ENCODE data around the gene PTPN3. TPM values are rescaled to one million over a fixed set of nuclear protein-coding genes. Genes with fewer than 3 reads are reported as not detected.
"Not testable (repeated sequence)": the region's sequence is repeated elsewhere in the genome, so short reads cannot be mapped to it uniquely, and the experiment has no call there.

Gene PTPN3
- total and polyA plus RNA-seq, 2 experiments from 2014 or later = 0.84 to 2.1 TPM

DNA sequence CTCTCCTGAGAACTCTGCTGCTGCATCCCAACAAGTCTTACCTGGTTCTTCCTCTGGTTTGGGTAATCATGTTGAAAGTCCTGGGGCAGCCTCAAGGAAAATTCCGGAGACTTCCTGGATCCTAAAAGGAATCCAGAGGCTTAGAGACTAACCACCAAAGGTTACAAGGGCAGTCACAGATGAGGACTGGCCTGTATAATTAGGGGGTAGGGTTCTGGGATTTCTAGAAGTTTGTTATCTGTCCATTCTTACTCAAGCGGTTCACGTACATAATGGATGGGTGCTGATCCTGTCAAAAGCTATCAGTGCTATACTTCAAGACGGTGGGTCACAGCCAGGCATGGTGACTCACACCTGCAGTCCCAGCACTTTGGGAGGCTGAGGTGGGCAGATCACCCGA is 125.9 kb downstream of the PTPN3 start:
- Histone ChIP-seq H3K4me3 (no peak overlapping the region), H3K27ac (no peak overlapping the region), H3K36me3 (no peaks in the 10 kb centered on the region), H3K27me3 (no peaks in the 10 kb centered on the region), H3K9me3 (ENCODE audit: low read depth) (no peaks in the 10 kb centered on the region), H3K4me1 (ENCODE audit: low read depth) (no peaks in the 10 kb centered on the region)
- TF ChIP-seq, protein P1, sequence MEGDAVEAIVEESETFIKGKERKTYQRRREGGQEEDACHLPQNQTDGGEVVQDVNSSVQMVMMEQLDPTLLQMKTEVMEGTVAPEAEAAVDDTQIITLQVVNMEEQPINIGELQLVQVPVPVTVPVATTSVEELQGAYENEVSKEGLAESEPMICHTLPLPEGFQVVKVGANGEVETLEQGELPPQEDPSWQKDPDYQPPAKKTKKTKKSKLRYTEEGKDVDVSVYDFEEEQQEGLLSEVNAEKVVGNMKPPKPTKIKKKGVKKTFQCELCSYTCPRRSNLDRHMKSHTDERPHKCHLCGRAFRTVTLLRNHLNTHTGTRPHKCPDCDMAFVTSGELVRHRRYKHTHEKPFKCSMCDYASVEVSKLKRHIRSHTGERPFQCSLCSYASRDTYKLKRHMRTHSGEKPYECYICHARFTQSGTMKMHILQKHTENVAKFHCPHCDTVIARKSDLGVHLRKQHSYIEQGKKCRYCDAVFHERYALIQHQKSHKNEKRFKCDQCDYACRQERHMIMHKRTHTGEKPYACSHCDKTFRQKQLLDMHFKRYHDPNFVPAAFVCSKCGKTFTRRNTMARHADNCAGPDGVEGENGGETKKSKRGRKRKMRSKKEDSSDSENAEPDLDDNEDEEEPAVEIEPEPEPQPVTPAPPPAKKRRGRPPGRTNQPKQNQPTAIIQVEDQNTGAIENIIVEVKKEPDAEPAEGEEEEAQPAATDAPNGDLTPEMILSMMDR (IDR thresholded peaks at IDR 0.05; ENCODE audit: low read depth, low read length) = no peak
- no peak for DNase-seq (ENCODE audit: low read depth in 1 of 2, low spot score in 1 of 2)

DNA sequence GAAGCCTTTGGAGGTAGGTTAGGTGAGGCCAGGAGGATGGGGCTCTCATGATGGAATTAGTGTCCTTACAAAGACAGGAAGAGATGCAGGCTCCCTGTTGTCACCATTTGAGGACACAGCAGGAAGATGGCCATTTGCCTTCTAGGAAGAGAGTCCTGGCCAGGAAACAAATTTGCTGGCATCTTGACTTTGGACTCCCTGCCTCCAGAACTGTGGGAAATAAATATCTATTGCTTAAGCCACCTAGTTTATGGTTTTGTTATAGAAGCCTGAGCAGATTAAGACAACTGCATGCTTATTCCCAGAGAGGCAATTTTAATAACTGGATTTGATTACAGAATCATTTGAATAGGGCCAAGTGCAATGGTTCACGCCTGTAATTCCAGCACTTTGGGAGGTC is 126.7 kb downstream of the PTPN3 start:
- H3K9me3 ChIP-seq (ENCODE audit: low read depth) = no peaks in the 10 kb centered on the region
- H3K4me1 ChIP-seq (ENCODE audit: low read depth) = no peaks in the 10 kb centered on the region
- no peaks in the 10 kb centered on the region for H3K27me3 ChIP-seq
- H3K36me3 ChIP-seq = no peaks in the 10 kb centered on the region
- H3K4me3 ChIP-seq = no peak overlapping the region
- TF ChIP-seq, protein P1 (IDR thresholded peaks at IDR 0.05; ENCODE audit: low read depth, low read length) = no peak
- no peak overlapping the region for H3K27ac ChIP-seq
- no peak for DNase-seq (ENCODE audit: low read depth in 1 of 2, low spot score in 1 of 2)

DNA sequence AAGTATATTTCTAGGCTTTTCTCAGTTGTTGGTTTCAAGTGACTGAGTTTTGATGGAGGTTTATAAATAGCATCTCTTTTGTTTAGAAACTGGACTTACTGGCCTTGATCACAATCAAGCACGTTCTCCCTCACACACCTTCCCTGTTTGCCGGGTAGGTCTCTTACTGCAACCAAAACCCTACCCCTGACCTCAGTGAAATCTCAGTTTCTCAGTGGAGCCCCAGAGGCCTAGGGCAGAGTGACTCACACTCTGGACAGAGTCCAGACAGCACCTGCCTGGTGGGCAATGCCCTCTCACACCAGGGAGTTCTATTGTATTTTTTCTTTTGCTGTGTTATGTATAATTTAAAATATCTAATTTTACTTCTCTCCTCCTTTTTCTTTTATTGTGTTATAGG is 128.8 kb downstream of the PTPN3 start:
- Histone ChIP-seq H3K4me1 (ENCODE audit: low read depth) (no peaks in the 10 kb centered on the region), H3K4me3 (no peak overlapping the region), H3K9me3 (ENCODE audit: low read depth) (no peaks in the 10 kb centered on the region), H3K27ac (no peak overlapping the region), H3K36me3 (no peaks in the 10 kb centered on the region), H3K27me3 (no peaks in the 10 kb centered on the region)
- TF ChIP-seq, protein P1 (IDR thresholded peaks at IDR 0.05; ENCODE audit: low read depth, low read length) = no peak
- DNase-seq (ENCODE audit: low read depth in 1 of 2, low spot score in 1 of 2) = no peak

DNA sequence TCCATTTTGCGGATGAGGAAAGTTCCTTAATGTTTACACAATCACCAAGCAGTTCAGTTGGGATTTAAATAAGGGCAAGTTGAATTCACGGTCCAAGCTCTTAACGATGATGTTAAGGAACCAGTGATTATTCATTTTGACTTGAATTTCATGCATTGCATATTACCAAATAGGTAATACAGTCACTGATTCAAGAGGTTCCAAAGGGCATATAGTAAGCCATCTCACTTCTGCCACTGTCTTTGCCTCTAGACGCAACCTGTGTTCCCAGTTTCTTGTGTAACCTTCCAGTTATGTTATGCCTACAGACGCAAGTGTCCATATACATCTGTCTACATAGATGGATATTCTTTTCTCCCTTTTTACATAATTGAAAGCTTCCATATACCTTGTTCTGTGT is 137.3 kb downstream of the PTPN3 start:
- TF ChIP-seq, protein P1 (IDR thresholded peaks at IDR 0.05; ENCODE audit: low read depth, low read length) = no peak
- no peaks in the 10 kb centered on the region for H3K4me1 ChIP-seq (ENCODE audit: low read depth)
- no peak overlapping the region for H3K4me3 ChIP-seq
- no peak overlapping the region for H3K27ac ChIP-seq
- no peaks in the 10 kb centered on the region for H3K27me3 ChIP-seq
- no peaks in the 10 kb centered on the region for H3K9me3 ChIP-seq (ENCODE audit: low read depth)
- no peaks in the 10 kb centered on the region for H3K36me3 ChIP-seq
- no peak for DNase-seq (ENCODE audit: low read depth in 1 of 2, low spot score in 1 of 2)

DNA sequence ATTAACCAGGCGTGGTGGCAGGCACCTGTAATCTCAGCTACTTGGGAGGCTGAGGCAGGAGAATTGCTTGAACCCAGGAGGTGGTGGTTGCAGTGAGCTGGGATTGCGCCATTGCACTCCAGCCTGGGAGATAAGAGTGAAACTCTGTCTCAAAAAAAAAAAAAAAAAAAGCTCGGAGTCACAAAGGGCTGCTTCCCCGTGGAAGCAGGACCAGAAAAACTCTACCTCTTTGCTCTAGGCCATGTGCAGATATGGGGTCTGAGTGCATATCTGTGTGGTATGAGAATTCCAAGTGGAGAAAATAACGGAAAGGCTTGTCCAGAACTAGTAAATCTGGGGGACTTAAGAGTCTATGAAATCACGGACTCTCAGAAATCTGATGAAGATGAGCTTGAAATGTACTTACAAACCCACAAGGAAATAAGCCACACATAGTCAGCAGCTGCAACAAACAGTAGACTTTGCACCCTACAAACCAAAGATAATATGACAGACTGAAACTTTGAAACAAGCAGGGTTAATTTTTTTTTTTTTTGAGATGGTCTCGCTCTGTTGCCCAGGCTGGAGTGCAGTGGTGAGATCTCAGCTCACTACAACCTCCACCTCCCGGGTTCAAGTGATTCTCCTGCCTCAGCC is 139.0 kb downstream of the PTPN3 start:
- H3K27ac ChIP-seq; H3K4me3 ChIP-seq; H3K27me3 ChIP-seq; H3K9me3 ChIP-seq (ENCODE audit: low read depth); H3K4me1 ChIP-seq (ENCODE audit: low read depth); DNase-seq (ENCODE audit: low read depth in 1 of 2, low spot score in 1 of 2); H3K36me3 ChIP-seq: not testable (repeated sequence)

DNA sequence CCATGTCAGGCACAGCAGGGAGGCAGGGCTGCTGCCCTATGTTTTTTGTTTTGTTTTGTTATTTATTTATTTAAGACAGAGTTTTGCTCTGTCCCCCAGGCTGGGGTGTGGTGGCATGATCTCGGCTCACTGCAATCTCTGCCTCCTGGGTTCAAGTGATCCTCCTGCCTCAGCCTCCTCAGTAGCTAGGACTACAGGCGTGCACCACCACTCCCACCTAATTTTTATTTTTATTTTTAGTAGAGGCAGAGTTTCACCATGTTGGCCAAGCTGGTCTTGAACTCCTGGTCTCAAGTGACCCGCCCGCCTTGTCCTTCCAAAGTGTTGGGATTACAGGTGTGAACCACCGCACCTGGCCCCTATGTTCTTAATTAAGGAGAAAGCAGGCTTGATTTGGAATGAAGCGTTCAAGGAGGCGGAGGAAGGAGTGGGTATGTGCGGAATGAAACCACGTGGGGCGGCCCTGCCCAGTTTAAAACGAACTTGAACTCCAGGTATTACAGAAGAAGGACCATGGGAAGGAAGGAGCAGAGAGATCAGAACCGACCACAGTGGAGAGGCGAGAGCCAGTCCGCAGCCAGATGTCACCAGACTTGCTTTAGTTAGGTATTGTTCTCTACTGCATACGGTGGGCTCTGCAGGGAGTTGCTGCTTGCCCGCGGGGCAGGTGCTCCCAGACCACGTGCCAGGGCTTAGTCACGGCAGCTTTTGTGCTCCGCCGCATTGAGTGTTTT is 142.4 kb downstream of the PTPN3 start:
- H3K27me3 ChIP-seq = no peaks in the 10 kb centered on the region
- no peaks in the 10 kb centered on the region for H3K9me3 ChIP-seq (ENCODE audit: low read depth)
- H3K4me3 ChIP-seq = no peak overlapping the region
- no peaks in the 10 kb centered on the region for H3K36me3 ChIP-seq
- H3K27ac ChIP-seq = no peak overlapping the region
- H3K4me1 ChIP-seq (ENCODE audit: low read depth) = no peaks in the 10 kb centered on the region
- TF ChIP-seq, protein P1 (IDR thresholded peaks at IDR 0.05; ENCODE audit: low read depth, low read length) = no peak
- no peak for DNase-seq (ENCODE audit: low read depth in 1 of 2, low spot score in 1 of 2)
